Ascending aorta (tissue), 2 donors: Measurements from ENCODE around the gene ULK4. TPM values are rescaled to one million over a fixed set of nuclear protein-coding genes. Genes with fewer than 3 reads are reported as not detected.

ENCODE experiments used
- DNase-seq, 2 donors: peaks; one replicate each; pipeline ENCODE4 v3.0.0-alpha.2; 2019; ENCODE audit warnings: low spot score in 2 of 2
- H3K27ac ChIP-seq, 2 donors: fragments of 200-600 bp; sonication (generic); one replicate each; pipeline ENCODE4 v1.5.1; 2016 to 2017; ENCODE audit warnings: mild to moderate bottlenecking in 1 of 2
- H3K27me3 ChIP-seq: fragments of 200-600 bp; sonication (generic); one replicate; pipeline ENCODE4 v1.5.1; 2017
- H3K36me3 ChIP-seq, 2 donors: fragments of 200-600 bp; sonication (generic); one replicate each; pipeline ENCODE4 v1.5.1; 2016
- H3K4me1 ChIP-seq, 2 donors: fragments of 200-600 bp; sonication (generic); one replicate each; pipeline ENCODE4 v1.5.1; 2016 to 2017; ENCODE audit warnings: mild to moderate bottlenecking in 1 of 2
- H3K4me3 ChIP-seq, 2 donors: fragments of 200-600 bp; sonication (generic); one replicate each; pipeline ENCODE4 v1.5.1; 2016 to 2017; ENCODE audit warnings: mild to moderate bottlenecking in 1 of 2
- H3K9me3 ChIP-seq, 2 donors: fragments of 200-600 bp; sonication (generic); one replicate each; pipeline ENCODE4 v1.5.1; 2016
- CTCF ChIP-seq, 3 experiments: fragments of 200-600 bp in 2 of 3; fragments of 450-650 bp in 1 of 3; sonication (generic) in 2 of 3; IDR thresholded peaks; one replicate each; pipeline ENCODE4 v1.5.1; 2016 to 2019; ENCODE audit warnings: antibody characterized with exemption in 3 of 3, mild to moderate bottlenecking in 1 of 3, moderate library complexity in 1 of 3
- intact Hi-C: fragments of 100-400 bp; cut with DNase I; formaldehyde crosslinking; loops from one replicate; pipeline ENCODE4 v1.15.1; 2023
- total RNA-seq: library from RNA; depleted of rRNA; stranded (reverse); fragments of >200 nt; gene quantifications from one replicate; pipeline ENCODE4 v1.1.0, GENCODE V29; 2016

The ULK4 gene
- total RNA-seq, 1 donor from 2014 or later = 4.2 TPM

GRCh38 chr3:41296556-41296955 is 665.3 kb downstream of the ULK4 start:
- Histone ChIP-seq H3K4me1 (no peaks in the 10 kb centered on the region), H3K36me3 (peaks cover 0 to 3% of the 10 kb centered on the region in 2 donors), H3K4me3 (no peak overlapping the region), H3K27me3 (no peaks in the 10 kb centered on the region), H3K9me3 (no peaks in the 10 kb centered on the region), H3K27ac (no peak overlapping the region)
- no peak for DNase-seq
- no peak for TF ChIP-seq CTCF (IDR thresholded peaks at IDR 0.05)
- intact Hi-C loops = no loop called here

- DNase-seq = no peak
- Histone ChIP-seq H3K4me1 (no peaks in the 10 kb centered on the region), H3K36me3 (peaks cover 0 to 3% of the 10 kb centered on the region in 2 donors), H3K9me3 (no peaks in the 10 kb centered on the region), H3K4me3 (no peak overlapping the region), H3K27ac (no peak overlapping the region), H3K27me3 (no peaks in the 10 kb centered on the region)
- no peak for TF ChIP-seq CTCF (IDR thresholded peaks at IDR 0.05)
- intact Hi-C loops = no loop called here
Observed at GRCh38 chr3:41295740-41296139, 666.2 kb downstream of the ULK4 start.

GRCh38 chr3:41293169-41293681 is 668.7 kb downstream of the ULK4 start:
- no peak overlapping the region for H3K27ac ChIP-seq
- no peaks in the 10 kb centered on the region for H3K27me3 ChIP-seq
- H3K4me1 ChIP-seq = no peaks in the 10 kb centered on the region
- intact Hi-C loops = no loop called here
- no peak overlapping the region for H3K4me3 ChIP-seq
- no peaks in the 10 kb centered on the region for H3K9me3 ChIP-seq
- peaks cover 0 to 3% of the 10 kb centered on the region in 2 donors for H3K36me3 ChIP-seq
- no peak for DNase-seq
- no peak for TF ChIP-seq CTCF (IDR thresholded peaks at IDR 0.05)

- no peak overlapping the region for H3K27ac ChIP-seq
- H3K4me1 ChIP-seq = no peaks in the 10 kb centered on the region
- H3K36me3 ChIP-seq = peaks cover 0 to 3% of the 10 kb centered on the region in 2 donors
- intact Hi-C loops = no loop called here
- no peak for TF ChIP-seq CTCF (IDR thresholded peaks at IDR 0.05)
- no peak overlapping the region for H3K4me3 ChIP-seq
- H3K27me3 ChIP-seq = no peaks in the 10 kb centered on the region
- H3K9me3 ChIP-seq = no peaks in the 10 kb centered on the region
- no peak for DNase-seq
Observed at GRCh38 chr3:41290736-41291135, 671.2 kb downstream of the ULK4 start.

- TF ChIP-seq CTCF (IDR thresholded peaks at IDR 0.05) = no peak
- no peaks in the 10 kb centered on the region for H3K4me1 ChIP-seq
- peaks cover 0 to 3% of the 10 kb centered on the region in 2 donors for H3K36me3 ChIP-seq
- intact Hi-C loops = no loop called here
- no peak overlapping the region for H3K4me3 ChIP-seq
- no peaks in the 10 kb centered on the region for H3K27me3 ChIP-seq
- DNase-seq = no peak
- no peak overlapping the region for H3K27ac ChIP-seq
- no peaks in the 10 kb centered on the region for H3K9me3 ChIP-seq
Observed at GRCh38 chr3:41290306-41290705, 671.6 kb downstream of the ULK4 start.

GRCh38 chr3:41288785-41289184 is 673.1 kb downstream of the ULK4 start:
- H3K27me3 ChIP-seq = no peaks in the 10 kb centered on the region
- intact Hi-C loops = no loop called here
- DNase-seq = no peak

More at GRCh38 chr3:41288785-41289184, 673.1 kb downstream of the ULK4 start:
- Histone ChIP-seq H3K4me3 (no peak overlapping the region), H3K9me3 (no peaks in the 10 kb centered on the region), H3K27ac (no peak overlapping the region), H3K36me3 (peaks cover 0 to 3% of the 10 kb centered on the region in 2 donors), H3K4me1 (no peaks in the 10 kb centered on the region)
- TF ChIP-seq CTCF (IDR thresholded peaks at IDR 0.05) = no peak
